Testis (tissue), 3 donors: ENCODE measurements around the gene HACL1. TPM values are rescaled to one million over a fixed set of nuclear protein-coding genes. Genes with fewer than 3 reads are reported as not detected.

Experiments
- DNase-seq: peaks from one replicate; pipeline ENCODE4 v3.0.0-alpha.2; 2019
- H3K27ac ChIP-seq, 2 donors: fragments of 200-600 bp; sonication (generic); one replicate each; pipeline ENCODE4 v1.5.1; 2019
- H3K27me3 ChIP-seq: fragments of 200-600 bp; sonication (generic); one replicate; pipeline ENCODE4 v1.5.1; 2019
- H3K36me3 ChIP-seq: fragments of 200-600 bp; sonication (generic); one replicate; pipeline ENCODE4 v1.5.1; 2017; ENCODE audit warnings: low read depth; ENCODE audit errors: missing control alignments
- H3K4me1 ChIP-seq: fragments of 200-600 bp; sonication (generic); one replicate; pipeline ENCODE4 v1.5.1; 2019
- H3K4me3 ChIP-seq, 2 donors: fragments of 200-600 bp; sonication (generic); one replicate each; pipeline ENCODE4 v1.5.1; 2017 to 2019
- H3K9me3 ChIP-seq: fragments of 200-600 bp; sonication (generic); one replicate; pipeline ENCODE4 v1.5.1; 2017
- CTCF ChIP-seq, 3 experiments: fragments of 450-650 bp in 2 of 3; fragments of 200-600 bp in 1 of 3; sonication (generic) in 1 of 3; IDR thresholded peaks; one replicate each; pipeline ENCODE4 v1.5.1; 2016 to 2019; ENCODE audit warnings: antibody characterized with exemption in 3 of 3, mild to moderate bottlenecking in 2 of 3, moderate library complexity in 1 of 3
- POLR2A ChIP-seq: fragments of 450-650 bp; IDR thresholded peaks from one replicate; pipeline ENCODE4 v1.6.1; 2017; ENCODE audit warnings: antibody characterized with exemption, mild to moderate bottlenecking, moderate library complexity
- WGBS, 2 donors: methylation state at CpG; one replicate each; pipeline ENCODE4 v1.1.5; 2018; 5-methylcytosine and 5-hydroxymethylcytosine counted together
- intact Hi-C: fragments of 100-400 bp; cut with DNase I; formaldehyde crosslinking; loops from one replicate; pipeline ENCODE4 v1.15.1; 2023; ENCODE audit warnings: low total_unique reads
- polyA plus RNA-seq: library from polyadenylated mRNA; stranded (reverse); fragments of 350-450 nt; fragmentation: Illumina TruSeq; extraction: RNeasy Lipid Tissue Mini Kit (QIAGEN cat#74804); gene quantifications from one replicate; pipeline ENCODE4 v1.2.3, GENCODE V29; 2014; ENCODE audit warnings: low read depth, low replicate concordance; ENCODE audit not compliant: insufficient read depth
- total RNA-seq, 2 donors: library from RNA; depleted of rRNA; stranded (reverse); fragments of >200 nt; gene quantifications; one replicate each; pipeline ENCODE4 v1.2.3, GENCODE V29; 2016

HACL1 gene
- total and polyA plus RNA-seq, 3 donors from 2014 or later = 35.7 to 44.3 (median 42.2) TPM

GRCh38 chr3:15531346-15531745 is 70.0 kb downstream of the HACL1 start:
- WGBS, 2 donors = 83 to 86% methylated on average over 1 of the region's 1 CpG

GRCh38 chr3:15528854-15529537 is 72.4 kb downstream of the HACL1 start:
- Histone ChIP-seq H3K36me3 (no peaks in the 10 kb centered on the region), H3K4me3 (no peak overlapping the region), H3K9me3 (no peaks in the 10 kb centered on the region), H3K27ac (no peak overlapping the region), H3K27me3 (no peaks in the 10 kb centered on the region), H3K4me1 (no peaks in the 10 kb centered on the region)
- TF ChIP-seq CTCF (IDR thresholded peaks at IDR 0.05) = no peak
- no peak for TF ChIP-seq POLR2A
- WGBS, 2 donors = 91 to 96% methylated on average over 4 of the region's 4 CpGs
- DNase-seq = no peak
- intact Hi-C loops = no loop called here

More at GRCh38 chr3:15531346-15531745, 70.0 kb downstream of the HACL1 start:
- Histone ChIP-seq H3K27me3 (no peaks in the 10 kb centered on the region), H3K4me3 (no peak overlapping the region), H3K36me3 (no peaks in the 10 kb centered on the region), H3K4me1 (no peaks in the 10 kb centered on the region), H3K27ac (no peak overlapping the region), H3K9me3 (no peaks in the 10 kb centered on the region)
- intact Hi-C loops = no loop called here
- no peak for DNase-seq
- TF ChIP-seq POLR2A (no peak), CTCF (IDR thresholded peaks at IDR 0.05) (no peak)

DNA sequence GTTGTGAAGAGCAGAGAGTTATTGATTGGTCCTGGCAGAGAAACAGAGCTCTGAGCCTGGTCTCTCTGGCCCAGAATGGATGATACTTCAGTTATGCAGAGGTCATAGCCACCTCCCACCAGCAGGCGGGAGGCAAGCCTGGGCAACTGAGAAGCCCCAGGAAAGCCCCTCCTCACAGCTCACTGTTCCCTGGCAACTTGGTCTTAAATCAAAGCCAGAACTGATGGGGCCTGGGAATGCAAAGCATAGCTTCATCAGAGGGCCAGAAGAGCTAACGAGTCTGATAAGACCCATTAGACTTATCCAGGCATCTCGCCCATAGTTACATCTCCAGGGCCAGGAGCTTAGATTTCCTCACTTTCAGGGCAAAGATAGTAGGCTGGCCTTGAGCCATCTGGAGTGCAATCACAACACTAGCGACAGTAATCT is 74.3 kb downstream of the HACL1 start:
- DNase-seq = no peak
- intact Hi-C loops = no loop called here
- no peak overlapping the region for H3K4me3 ChIP-seq
- no peaks in the 10 kb centered on the region for H3K9me3 ChIP-seq
- H3K27ac ChIP-seq = no peak overlapping the region
- no peak for TF ChIP-seq POLR2A
- TF ChIP-seq CTCF (IDR thresholded peaks at IDR 0.05) = no peak
- no peaks in the 10 kb centered on the region for H3K27me3 ChIP-seq
- no peaks in the 10 kb centered on the region for H3K4me1 ChIP-seq
- H3K36me3 ChIP-seq = no peaks in the 10 kb centered on the region
- 59 to 73% methylated on average over 4 of the region's 4 CpGs for WGBS, 2 donors

GRCh38 chr3:15525790-15526189 is 75.6 kb downstream of the HACL1 start:
- no peaks in the 10 kb centered on the region for H3K4me1 ChIP-seq
- DNase-seq = no peak
- H3K9me3 ChIP-seq = no peaks in the 10 kb centered on the region
- no peaks in the 10 kb centered on the region for H3K27me3 ChIP-seq
- intact Hi-C loops = no loop called here
- 90 to 92% methylated on average over 1 of the region's 1 CpG for whole genome bisulfite sequencing, 2 donors
- no peaks in the 10 kb centered on the region for H3K36me3 ChIP-seq
- TF ChIP-seq CTCF (IDR thresholded peaks at IDR 0.05) (no peak), POLR2A (no peak)
- H3K4me3 ChIP-seq = no peak overlapping the region
- no peak overlapping the region for H3K27ac ChIP-seq
